ENCODE results near the gene NDUFB7. TPM values are rescaled to one million over a fixed set of nuclear protein-coding genes. Genes with fewer than 3 reads are reported as not detected.
A peak's percentile ranks its signal among the peaks of the same experiment; 100 is the strongest.

The NDUFB7 gene
- total and polyA plus RNA-seq, 2 of the 8 experiments (the other 6 are each of a cell fraction or from before 2014, with no cell fraction given), result 151 to 740 TPM

- TF ChIP-seq CHD7 (IDR thresholded peaks at IDR 0.05; ENCODE audit: insufficient replicate concordance, low read length) (no peak), KDM1A (IDR thresholded peaks at IDR 0.05; ENCODE audit: borderline replicate concordance, low read length) (no peak), CREB1 (IDR thresholded peaks at IDR 0.05) (peak; percentile 39; the same call in 1 of the 2 replicates), EP300 (IDR thresholded peaks at IDR 0.05; ENCODE audit: borderline replicate concordance in 1 of 2, low read depth in 2 of 2, low read length in 2 of 2) (no peak), CEBPB (IDR thresholded peaks at IDR 0.05; ENCODE audit: low read depth, low read length) (no peak; the same call in 1 of the 2 replicates), SAP30 (IDR thresholded peaks at IDR 0.05; ENCODE audit: insufficient read depth, insufficient replicate concordance, low read length) (no peak), ATF3 (IDR thresholded peaks at IDR 0.05; ENCODE audit: insufficient read depth, low read depth, low read length) (no peak), NANOG (IDR thresholded peaks at IDR 0.05; ENCODE audit: insufficient read depth, low read depth, low read length, poor library complexity, severe bottlenecking) (peak; percentile 23), TEAD4 (IDR thresholded peaks at IDR 0.05; ENCODE audit: low read depth, low read length) (no peak)
These were observed 42.4 kb downstream of the NDUFB7 start, which contains the start of gene TECR (continued) for GRCh38 chr19:14529254-14530004.

All from H1 (cell line).